Suppressor macrophage (primary cell): ENCODE measurements around the gene COPZ1.
"Not testable (repeated sequence)": the region's sequence is repeated elsewhere in the genome, so short reads cannot be mapped to it uniquely, and the experiment has no call there.

Experiments
- DNase-seq, 4 experiments: peaks; one replicate each; pipeline ENCODE4 v3.0.0-alpha.2; 2020 to 2022

The COPZ1 gene

GRCh38 chr12:54294953-54295566 lies 29.9 kb upstream of the COPZ1 start:
- no peak for DNase-seq

- peak in 2 of 4 experiments; percentile 23 to 28 for DNase-seq
These were observed 28.4 kb upstream of the COPZ1 start for GRCh38 chr12:54296393-54297099.

GRCh38 chr12:54298904-54299303 lies 26.0 kb upstream of the COPZ1 start:
- no peak for DNase-seq

GRCh38 chr12:54299515-54300224 lies 25.3 kb upstream of the COPZ1 start:
- DNase-seq = no peak

- peak in 2 of 4 experiments; percentile 20 to 28 for DNase-seq
These were observed 24.7 kb upstream of the COPZ1 start for GRCh38 chr12:54300225-54300731.

- peak; percentile 58 to 83 (median 73) for DNase-seq
These were observed 24.1 kb upstream of the COPZ1 start, which contains the start of gene NFE2 for GRCh38 chr12:54300732-54301427. NFE2 (minus strand) TSS chr12:54301015; CDS start chr12:54295248, 5,767 bp downstream.

- peak in 1 of 4 experiments; percentile 36 for DNase-seq
These were observed 23.4 kb upstream of the COPZ1 start for GRCh38 chr12:54301428-54302048.

- no peak for DNase-seq
These were observed 21.3 kb upstream of the COPZ1 start for GRCh38 chr12:54303640-54304039.

- DNase-seq = peak; percentile 71 to 85 (median 80)
These were observed 20.6 kb upstream of the COPZ1 start for GRCh38 chr12:54304187-54304810.

GRCh38 chr12:54306925-54307741 lies 17.8 kb upstream of the COPZ1 start:
- peak; percentile 71 to 87 (median 78) for DNase-seq

GRCh38 chr12:54311051-54311450 lies 13.9 kb upstream of the COPZ1 start:
- DNase-seq = no peak

GRCh38 chr12:54312309-54312708 lies 12.6 kb upstream of the COPZ1 start:
- DNase-seq = not testable (repeated sequence)

GRCh38 chr12:54321363-54321762 lies 3.6 kb upstream of the COPZ1 start:
- DNase-seq = no peak

- not testable (repeated sequence) for DNase-seq
These were observed 645 bp downstream of the COPZ1 start for GRCh38 chr12:54325442-54326109.

GRCh38 chr12:54328595-54329337 lies 3.8 kb downstream of the COPZ1 start:
- no peak for DNase-seq

- DNase-seq = no peak
These were observed 4.8 kb downstream of the COPZ1 start for GRCh38 chr12:54329759-54330158.

- no peak for DNase-seq
These were observed 5.5 kb downstream of the COPZ1 start for GRCh38 chr12:54330442-54330841.

GRCh38 chr12:54331461-54331860 lies 6.5 kb downstream of the COPZ1 start:
- DNase-seq = no peak

GRCh38 chr12:54333420-54334034 lies 8.6 kb downstream of the COPZ1 start:
- no peak for DNase-seq
